T-helper 2 cell (primary cell): ENCODE data around the gene TRA2A.
"Not testable (repeated sequence)": the region's sequence is repeated elsewhere in the genome, so short reads cannot be mapped to it uniquely, and the experiment has no call there.

Experiments
- DNase-seq, 5 experiments: peaks; one replicate each; pipeline versions ENCODE4 v3.0.0 to v3.0.0-alpha.2; 2012 to 2022

TRA2A gene

GRCh38 chr7:23494009-23494408 lies 37.8 kb downstream of the TRA2A start:
- no peak for DNase-seq

GRCh38 chr7:23491502-23491901 lies 40.3 kb downstream of the TRA2A start:
- no peak for DNase-seq

- DNase-seq = peak in 3 of 5 experiments; percentile 42 to 82 (median 51)
Observed at GRCh38 chr7:23490357-23491135, 41.2 kb downstream of the TRA2A start.

GRCh38 chr7:23488714-23489113 lies 43.1 kb downstream of the TRA2A start:
- not testable (repeated sequence) for DNase-seq

GRCh38 chr7:23487670-23488069 lies 44.1 kb downstream of the TRA2A start:
- no peak for DNase-seq

GRCh38 chr7:23486002-23486773 lies 45.6 kb downstream of the TRA2A start:
- no peak for DNase-seq

GRCh38 chr7:23482686-23483085 lies 49.1 kb downstream of the TRA2A start:
- no peak for DNase-seq

- no peak for DNase-seq
Observed at GRCh38 chr7:23477962-23478866, 53.6 kb downstream of the TRA2A start.

- DNase-seq = no peak
Observed at GRCh38 chr7:23477157-23477499, 54.7 kb downstream of the TRA2A start.

GRCh38 chr7:23476286-23477156 lies 55.3 kb downstream of the TRA2A start:
- DNase-seq = no peak

- peak in 1 of 5 experiments; percentile 4 for DNase-seq
Observed at GRCh38 chr7:23475576-23475839, 56.3 kb downstream of the TRA2A start.

GRCh38 chr7:23474829-23475575 lies 56.8 kb downstream of the TRA2A start:
- DNase-seq = no peak

- peak in 2 of 5 experiments; percentile 37 to 98 for DNase-seq
Observed at GRCh38 chr7:23474094-23474828, 57.5 kb downstream of the TRA2A start.

GRCh38 chr7:23473844-23474093 lies 58.0 kb downstream of the TRA2A start:
- no peak for DNase-seq

GRCh38 chr7:23472956-23473843 lies 58.6 kb downstream of the TRA2A start:
- no peak for DNase-seq

- DNase-seq = no peak
Observed at GRCh38 chr7:23472556-23472955, 59.2 kb downstream of the TRA2A start.

GRCh38 chr7:23472046-23472445 lies 59.7 kb downstream of the TRA2A start:
- DNase-seq = no peak

- DNase-seq = peak in 2 of 5 experiments; percentile 27 to 91
Observed at GRCh38 chr7:23471106-23471859, 60.5 kb downstream of the TRA2A start.
